HG02938 (cell line): Measurements from ENCODE around the gene PTX4.
"Not testable (repeated sequence)": the region's sequence is repeated elsewhere in the genome, so short reads cannot be mapped to it uniquely, and the experiment has no call there.

Experiments
- ATAC-seq: cut with Tn5 transposase; IDR thresholded peaks from one replicate; pipeline ENCODE4 v1.9.1; 2021; ENCODE audit warnings: mild to moderate bottlenecking, moderate library complexity; ENCODE audit not compliant: unreplicated experiment

Gene PTX4

DNA sequence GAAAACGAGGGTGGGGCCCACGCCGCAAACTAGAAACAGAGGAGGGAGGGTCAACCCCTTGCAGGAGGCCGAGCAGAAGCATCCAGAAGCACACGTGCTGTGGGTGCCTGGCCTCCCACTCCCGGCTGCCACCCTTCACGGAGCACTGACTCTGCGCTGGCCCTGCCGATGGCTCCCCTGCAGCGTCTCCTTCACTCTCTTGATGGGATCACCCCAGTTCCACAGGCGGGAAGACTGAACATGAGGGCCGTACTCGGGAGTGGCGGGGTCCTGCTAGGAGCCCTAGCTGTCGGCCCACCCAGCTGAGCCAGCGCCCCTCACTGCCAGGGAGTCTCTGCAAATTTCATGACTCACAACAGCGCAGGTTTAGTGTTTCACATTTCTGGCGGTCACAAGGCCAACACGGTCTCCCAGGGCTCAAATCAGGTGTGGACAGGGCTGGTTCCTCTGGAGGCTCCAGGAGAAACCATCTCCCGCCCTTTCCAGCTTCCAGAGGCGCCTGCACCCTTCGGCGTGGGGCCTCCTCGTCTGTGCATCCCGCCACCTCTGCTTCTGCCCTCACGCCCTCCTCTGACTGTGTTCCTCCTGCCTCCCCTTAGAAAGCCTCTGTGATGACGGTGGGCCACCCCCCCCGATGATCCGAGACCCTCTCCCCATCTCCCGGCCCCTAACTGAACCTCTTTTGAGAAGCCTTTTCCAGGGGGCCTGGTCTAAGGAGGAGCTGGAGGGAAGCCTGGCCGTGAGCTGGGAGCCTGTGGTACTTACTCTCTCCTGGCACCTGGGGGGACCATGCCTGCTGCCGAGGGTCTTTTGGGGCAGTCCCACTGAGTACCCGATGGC lies 2.0 kb downstream of the PTX4 start:
- no peak for ATAC-seq

DNA sequence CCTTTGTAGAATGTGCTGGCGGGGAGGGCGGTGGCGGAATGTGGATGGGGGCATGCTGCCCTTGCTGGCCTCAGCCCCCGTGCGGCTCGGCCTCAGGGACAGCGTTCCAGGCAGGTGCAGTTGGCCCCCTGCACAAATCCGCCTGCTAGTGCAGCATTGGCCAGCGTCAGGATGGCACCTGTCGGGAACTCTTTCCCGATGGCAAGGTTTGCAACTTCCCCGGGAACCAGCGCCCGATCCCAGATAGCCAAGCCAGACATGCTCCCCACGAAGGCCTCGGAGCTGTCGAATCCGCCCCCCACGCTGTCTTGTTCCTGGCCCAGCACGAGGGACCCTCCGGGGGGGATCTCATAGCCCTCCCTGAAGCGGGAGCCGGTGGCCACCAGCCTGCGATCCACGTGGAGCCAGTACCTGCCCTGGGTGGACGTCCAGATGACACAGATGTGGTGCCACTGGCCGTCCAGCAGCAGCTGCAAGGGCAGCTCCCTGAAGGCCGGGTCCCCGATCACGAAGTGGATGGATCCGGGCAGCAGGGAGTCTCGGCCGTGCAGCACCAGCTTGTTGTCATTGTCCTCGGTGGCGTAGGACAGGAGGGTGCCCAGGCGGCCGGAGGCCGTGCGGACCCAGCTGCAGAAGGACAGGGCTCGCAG lies 2.8 kb downstream of the PTX4 start:
- no peak for ATAC-seq

DNA sequence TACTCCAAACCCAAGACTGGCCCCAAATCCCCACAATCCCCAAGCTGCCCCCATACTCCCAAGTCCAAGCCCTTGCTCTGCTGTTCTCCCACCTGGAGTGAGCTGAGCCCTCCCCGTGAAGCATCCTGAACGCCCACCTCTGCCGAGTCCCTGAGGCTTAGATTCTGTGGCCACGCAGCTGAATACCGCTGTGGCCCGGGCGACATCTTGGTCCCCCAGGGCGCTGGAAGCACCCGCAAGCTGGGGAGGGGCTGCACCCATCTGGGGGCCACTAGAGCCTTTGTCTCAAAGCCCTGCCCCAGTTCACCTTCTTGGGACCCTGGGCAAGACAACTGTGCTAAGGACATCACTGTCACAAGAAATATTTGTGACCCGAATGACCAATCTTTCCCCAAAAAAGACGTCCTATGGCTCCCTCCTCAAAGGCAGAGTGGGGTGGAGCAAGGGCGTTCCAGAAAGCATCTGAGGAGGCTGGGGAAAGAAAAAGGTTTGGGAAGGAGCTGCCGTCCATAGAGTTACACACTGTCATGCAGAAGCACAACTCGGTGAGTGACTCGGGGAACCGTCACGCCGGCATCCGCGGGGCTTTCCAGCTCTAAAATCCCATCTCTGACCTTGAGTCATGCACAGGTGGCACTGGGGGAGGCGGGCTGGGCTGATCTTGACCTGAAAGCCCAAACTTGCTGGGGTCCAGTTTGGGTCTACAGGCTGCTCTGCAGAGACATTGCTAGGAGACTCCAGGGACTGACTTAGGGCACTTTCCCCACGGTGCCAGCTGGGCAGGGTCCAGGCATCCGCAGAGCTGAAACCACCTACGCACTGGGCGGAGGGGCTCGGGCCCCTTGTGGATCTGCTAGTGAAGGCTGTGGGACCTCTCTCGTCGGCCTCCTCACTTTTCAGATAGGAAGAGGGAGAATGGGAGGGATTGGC lies 6.6 kb downstream of the PTX4 start:
- ATAC-seq, result no peak

DNA sequence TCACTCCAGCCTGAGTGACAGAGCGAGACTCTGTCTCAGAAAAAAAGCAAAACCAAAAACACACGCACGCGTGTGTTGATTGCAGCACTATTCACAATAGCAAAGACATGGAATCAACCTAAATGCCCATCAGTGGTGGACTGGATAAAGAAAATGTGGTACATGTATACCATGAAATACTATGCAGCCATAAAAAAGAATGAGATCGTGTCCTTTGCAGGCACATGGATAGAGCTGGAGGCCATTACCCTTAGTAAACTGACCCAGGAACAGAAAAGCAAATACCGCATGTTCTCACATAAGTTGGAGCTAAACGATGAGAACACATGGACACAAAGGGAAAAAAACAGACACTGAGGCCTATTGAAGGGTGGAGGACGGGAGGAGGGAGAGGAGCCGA lies 9.8 kb downstream of the PTX4 start:
- ATAC-seq, result not testable (repeated sequence)

DNA sequence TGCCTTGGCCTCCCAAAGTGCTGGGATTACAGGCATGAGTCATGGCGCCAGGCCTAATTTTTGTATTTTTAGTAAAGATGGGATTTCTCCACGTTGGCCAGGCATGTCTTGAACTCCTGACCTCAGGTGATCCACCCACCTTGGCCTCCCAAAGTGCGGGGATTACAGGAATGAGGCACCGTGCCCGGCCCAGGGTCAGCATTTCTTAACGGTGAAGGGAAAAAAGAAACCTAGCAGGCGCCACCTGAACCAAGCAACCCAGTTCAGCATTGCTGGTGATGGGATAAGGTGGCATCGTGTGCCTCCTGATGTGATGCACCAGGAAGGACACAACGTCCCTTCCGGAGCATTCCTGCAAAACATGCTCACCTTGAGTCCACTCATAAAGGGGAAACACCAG lies 11.7 kb downstream of the PTX4 start:
- no peak for ATAC-seq

DNA sequence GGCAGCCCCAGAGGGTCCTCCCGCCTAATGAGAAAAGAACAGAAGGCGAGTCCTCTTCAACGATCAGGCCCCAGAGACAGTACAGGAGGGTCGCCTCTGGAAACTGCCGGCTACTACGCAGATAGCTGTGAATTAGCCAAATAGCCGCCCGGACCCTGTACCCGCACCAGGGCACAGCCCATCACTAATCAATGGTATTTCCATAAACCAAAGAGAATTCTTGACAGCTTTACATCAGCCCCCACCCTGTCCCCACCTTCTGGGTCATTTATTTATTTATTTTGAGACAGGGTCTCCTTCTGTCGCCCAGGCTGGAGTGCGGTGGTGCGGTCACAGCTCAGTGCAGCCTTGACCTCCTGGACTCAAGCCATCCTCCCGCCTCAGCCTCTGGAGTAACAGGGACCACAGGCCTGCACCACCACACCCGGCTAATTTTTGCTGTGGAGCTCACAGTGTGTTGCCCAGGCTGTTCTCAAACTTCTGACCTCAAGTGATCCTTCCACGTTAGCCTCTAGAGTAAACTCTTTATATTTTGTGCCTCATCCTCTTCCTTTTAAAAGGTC lies 13.1 kb downstream of the PTX4 start:
- ATAC-seq, result no peak

DNA sequence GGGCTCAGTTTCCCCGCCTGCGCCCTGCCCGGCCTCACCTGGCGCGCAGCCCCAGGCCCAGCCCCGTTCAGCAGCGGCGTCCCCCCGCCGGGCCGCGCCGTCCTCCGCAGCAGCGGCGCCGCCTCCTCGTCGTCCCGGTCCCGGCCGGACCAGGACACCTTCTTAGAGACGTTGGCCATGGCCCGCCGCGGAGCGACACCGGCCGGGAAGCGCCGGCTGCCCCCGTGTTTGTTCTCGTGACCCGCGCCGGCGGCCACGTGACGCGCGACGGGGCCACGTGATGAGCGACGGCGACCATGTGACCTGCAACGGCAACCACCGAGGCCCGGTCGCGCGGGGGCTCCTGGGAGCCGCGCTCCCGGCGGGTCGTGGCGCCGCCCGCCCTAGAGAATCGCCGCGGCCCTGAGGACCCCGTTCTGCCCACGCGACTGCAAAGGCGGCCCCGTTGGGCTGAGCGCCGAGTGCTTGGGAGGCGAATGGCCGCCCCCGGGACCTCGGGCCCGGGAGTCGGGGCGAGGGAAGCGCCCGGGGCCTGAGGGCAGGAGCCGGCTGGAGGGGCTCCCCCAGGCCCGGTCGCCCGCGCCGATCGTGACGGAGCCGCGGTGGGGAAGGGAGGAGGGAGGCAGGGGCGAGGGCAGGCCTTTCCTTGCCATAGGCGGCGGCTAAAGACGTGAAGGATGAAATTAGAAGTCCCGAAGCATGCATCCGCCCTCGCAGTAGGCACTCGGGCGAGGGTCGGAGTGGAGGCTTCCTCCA lies 13.8 kb downstream of the PTX4 start, which contains the start of gene CLCN7:
Gene CLCN7 (minus strand): TSS at position 233 of the 756 bp plus-strand sequence. CDS start 54 bp downstream, at position 179.
- ATAC-seq, result peak; percentile 66

DNA sequence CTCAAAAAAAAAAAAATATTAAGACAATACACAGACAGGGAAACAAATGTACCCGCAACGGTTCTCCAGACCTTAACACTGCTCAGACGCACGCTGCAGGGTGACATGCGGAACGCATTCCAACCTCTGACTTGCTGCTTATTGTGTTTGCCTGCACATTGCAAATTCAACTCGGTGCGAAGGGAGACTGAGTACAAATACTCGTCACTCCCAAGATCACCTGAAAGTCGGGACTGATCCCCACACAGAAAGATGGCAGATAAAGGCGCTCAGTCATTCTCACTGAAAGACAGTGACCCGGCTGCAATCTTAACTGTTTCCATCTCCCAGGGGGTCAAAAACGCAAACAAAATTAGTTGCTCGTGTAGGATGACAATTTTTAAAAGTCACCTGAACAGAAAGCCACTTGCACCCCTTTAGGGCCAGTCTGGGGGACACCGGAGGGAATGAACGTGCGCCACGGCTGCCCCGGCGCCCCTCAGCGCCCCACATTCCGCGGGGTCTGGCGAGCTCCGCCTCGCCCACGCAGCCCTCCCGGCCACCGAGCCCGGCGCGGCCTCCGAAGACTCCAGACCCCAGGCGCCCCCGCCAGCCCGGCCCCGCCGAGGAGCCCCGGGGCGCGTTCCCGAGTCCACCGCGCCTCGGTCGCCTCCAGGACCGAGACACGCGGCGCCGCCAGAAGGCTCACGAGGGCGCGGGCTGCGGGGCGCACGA lies 14.5 kb downstream of the PTX4 start:
- no peak for ATAC-seq

DNA sequence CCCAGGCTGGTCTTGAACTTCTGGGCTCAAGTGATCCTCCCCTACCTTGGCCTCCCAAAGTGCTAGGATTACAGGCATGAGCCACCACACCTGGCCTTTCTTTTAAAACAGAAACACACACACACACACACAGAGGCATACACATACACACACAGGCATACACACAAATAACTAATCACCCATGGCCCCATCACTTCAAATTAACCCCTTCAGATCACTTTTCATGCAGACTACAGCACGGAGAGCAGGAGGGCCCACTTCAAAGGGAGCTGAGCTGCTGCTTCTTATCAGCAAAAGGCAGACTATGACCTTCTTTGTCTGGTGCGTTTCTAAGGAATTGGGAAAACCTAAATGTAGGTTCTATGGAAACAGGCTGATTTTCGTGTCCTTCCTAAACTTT lies 15.8 kb downstream of the PTX4 start:
- no peak for ATAC-seq

DNA sequence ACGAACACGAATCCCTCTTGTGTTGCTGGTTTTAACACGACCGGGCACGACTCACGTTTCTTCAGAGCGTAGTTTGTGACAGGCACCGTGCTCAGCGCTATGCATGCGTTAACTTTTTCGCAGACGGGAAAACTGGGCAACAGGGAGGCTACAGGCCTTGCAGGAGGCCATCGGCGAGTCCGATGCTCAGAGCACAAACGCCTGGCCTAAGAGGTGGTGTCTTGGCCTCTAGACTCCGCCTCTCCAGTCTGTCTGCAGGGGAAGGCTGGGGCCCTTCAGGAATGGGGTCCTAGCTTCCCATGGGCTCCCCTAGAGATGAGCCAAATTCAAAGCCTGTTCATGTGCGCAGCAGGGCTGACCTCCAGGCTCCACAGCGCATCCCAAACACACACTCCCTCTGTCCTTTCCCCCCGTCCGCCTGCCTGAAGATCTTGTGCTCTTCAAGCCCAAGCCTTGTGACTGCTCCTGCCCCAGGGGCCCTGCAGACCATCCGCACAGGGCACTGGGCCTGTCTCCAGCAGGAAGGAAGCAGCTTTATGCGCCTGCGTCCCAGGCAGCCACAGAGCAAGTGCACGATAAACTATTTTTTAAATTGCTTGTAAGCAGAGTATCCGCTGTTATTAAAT lies 17.1 kb downstream of the PTX4 start:
- no peak for ATAC-seq

DNA sequence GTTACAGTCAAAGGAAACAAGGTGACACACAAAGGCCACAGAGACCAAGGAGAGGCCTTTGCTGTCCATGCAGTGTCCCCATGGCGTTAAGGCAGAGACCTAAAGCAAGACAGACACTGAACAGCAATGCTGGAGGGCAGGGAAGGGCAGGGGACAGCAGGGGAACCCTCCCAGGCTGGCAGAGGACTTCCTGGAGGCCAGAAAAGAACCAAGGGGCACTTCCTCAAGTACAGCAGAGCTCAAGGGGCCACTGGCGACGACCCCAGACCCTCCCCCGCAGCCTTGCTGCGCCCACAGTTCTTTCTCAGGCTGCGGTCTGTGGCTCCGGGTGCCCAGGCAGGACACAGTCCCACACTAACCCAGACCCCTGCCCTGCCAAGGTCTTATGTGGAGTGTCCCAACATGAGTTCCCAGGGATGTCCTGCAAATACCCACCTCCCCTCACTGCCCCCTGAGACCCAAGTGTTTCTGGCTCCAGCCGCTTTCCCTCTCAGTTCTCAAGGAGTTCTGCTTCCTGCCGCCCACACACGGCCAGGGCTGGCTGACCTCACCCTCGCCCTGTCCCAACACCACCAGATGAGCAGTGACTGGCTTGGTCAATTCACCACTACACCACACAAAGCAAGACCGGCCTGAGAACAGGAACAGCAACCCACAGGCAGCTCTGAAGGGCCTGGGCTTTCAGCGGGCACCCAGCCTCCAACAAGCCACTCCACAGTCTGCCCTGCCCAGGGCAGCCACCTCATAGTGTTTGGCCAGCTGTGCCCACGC lies 18.1 kb downstream of the PTX4 start:
- no peak for ATAC-seq

DNA sequence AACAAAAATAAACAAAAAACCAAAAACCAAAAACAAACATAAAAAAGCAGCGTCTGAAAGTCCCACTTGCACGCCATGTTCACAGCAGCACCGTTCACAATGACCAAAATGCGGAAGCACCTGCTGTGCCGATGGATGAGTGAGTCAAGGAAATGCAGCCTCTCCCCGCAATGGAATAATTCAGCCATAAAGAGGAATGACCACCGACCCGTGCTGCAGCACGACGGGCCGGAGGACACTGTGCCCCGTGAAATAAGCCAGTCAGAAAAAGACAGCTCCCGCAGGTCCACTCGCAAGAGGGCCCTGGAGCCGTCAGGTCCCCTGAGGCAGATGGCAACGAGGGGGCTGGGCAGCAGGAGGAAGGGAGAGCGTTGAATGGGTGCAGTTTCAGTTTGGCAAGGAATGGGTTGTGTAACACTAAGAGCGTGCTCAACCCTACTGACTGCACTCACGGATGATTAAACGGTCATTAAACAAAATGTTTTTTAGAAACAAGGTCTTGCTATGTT lies 19.0 kb downstream of the PTX4 start:
- no peak for ATAC-seq

DNA sequence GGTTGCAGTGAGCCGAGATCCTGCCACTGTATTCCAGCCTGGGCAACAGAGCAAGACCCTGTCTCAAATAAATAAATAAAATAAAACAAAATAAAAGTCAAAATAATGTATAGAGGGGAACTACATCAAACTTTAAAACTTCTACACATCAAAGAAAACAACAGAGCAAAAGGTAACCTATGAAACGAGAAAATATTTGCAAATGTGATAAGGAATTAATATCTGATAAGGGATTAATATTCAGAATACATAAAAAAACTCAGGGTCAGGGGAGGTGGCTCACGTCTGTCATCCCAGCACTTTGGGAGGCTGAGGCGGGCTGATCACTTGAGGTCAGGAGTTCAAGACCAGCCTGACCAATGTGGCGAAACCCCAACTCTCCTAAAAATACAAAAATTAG lies 19.6 kb downstream of the PTX4 start:
- ATAC-seq, result not testable (repeated sequence)

DNA sequence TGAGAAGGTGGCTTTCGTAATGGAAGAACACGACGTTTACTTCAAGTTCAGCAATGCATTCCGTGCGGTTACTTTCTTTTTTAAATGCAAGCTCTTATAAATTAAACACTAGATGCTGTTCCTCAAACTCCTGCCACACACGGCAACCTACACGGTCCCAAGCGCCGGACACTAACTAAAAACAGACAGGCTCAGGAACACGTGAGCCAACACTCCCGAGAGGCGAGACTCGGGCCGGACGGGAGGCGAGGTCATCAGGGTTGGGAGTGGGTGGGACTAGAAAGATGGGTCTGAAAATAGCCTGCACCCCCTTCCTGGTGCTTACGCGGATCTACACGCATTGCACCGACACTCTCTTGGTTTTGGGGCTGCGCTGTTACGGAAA lies 20.3 kb downstream of the PTX4 start:
- ATAC-seq, result no peak

DNA sequence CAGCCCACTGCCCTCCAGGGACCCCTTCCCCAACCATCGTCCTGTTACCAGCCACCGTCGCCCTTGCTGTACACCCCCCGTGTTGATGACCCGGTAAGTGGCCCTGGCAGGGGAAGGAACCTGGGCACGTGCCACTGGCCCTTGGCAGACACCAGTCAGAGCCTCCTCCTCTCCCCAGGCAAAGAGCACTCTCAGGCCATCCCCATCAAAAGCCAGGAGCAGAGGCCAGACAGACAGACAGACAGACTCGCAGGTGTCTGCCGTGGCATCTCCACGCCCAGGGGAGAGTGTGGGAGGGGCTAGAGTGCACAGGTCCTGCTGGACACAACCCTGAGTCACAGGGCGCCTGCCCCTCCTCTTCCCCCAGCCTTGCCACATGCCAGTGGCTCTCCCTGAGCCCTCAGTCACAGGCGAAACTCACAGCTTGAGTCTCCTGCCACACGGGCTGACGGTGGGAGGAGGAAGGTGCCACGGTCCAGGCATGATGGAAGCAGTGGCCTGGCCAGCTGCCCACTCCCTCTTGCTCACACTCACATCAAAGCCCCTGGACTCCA lies 21.7 kb downstream of the PTX4 start:
- ATAC-seq, result no peak

DNA sequence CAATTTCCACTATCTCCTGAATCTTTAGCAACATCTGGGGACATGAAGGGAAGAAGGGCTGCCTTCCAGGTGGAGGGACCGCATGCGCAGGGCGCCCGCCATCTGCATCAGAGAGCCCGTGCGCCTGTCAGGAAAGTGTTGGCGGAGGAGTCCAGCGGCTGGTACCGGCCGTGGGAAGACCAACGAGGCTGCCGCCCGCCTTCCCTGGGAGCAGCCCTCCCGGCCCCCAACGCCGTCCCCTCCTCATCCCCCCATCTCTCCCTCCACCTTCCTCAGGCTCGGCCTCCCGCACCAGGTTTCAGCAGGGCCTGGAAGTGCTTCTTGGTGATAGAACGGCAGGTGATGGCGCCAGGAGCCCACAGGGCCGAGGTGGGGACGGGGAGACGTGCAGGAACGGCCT lies 22.7 kb downstream of the PTX4 start:
- no peak for ATAC-seq

DNA sequence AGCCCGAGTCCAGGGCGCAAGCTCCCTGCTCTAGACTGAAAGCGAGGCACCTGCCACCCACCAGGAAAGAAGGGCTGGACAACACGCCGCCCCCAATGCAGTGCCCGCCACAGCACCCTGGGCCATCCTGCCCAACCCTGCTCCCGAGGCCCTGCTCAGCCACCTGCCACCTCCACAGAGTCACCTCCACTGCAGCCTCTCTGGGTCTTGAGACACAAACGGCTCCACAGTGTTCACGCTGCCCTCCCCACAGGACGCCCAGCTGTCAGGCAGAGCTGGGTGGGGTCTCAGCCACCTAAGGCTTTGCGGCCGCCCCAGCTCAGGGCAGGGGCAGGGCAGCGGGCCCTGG lies 23.2 kb downstream of the PTX4 start:
- no peak for ATAC-seq
